NCI-H1105 treated with DMSO at 0.1 percent for 48 hours (cell line): ENCODE measurements around the gene MIS12.

Source experiments
- DNase-seq: peaks from one replicate; lab custom pipeline; 2025; lab: John Stamatoyannopoulos, UW

Gene MIS12

DNA sequence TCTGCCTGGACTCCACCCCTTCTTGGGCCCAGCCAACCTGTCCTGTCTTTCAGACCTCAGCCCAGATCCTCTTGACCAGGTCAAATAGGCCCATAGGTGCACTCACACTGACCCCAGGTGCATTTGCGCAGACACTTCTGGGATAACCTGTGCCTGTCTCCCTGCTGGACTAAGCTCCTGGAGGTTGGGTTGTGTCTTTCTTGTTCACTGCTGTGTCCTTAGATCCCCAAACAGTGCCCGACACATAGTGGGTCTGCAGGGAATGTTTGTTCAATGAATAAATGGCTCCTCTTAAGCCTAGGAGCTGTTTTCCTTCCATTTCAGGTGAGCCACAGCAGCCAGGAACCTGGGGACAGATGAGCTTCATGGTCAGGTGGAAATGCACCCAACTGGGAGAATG lies 49.1 kb downstream of the MIS12 start:
- DNase-seq, result no peak

DNA sequence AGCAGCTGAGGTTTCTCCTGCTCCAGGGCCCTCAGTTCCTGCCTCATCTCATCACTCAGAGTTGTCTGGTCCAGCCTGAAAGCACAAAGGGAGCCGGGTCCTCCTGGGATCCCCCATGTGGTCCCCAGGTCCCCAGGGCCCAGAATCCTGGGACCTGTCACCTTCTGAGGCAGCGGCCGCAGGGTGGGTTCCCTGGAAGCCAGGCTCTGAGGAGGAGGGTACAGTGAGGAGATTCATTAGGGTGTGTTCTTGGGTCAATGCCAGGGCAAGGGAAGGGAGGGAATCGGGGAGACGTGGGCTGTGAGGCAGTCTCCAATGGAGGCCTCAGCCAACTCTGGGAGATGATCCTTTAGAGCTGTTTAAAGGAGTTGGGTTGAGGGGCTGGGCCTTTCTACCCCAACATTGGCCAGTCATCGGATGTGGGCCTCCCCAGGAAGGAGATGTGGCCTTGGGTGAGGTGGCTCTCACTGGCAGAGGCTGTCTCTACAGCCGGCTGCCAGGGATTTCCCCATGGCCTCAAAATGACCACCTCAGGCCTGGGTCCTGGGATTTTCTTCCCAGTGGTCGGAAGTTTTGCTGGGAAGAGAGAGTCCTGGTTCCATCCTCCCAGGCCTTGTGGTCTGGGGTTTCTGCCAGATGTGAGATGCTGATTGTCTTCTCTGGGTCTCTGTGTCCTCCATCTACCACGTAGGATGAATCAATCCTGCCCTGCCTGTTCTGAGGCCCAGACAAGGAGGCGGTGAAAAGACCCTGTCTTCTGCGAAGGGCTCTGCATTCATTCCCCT lies 50.7 kb downstream of the MIS12 start:
- DNase-seq, result no peak

DNA sequence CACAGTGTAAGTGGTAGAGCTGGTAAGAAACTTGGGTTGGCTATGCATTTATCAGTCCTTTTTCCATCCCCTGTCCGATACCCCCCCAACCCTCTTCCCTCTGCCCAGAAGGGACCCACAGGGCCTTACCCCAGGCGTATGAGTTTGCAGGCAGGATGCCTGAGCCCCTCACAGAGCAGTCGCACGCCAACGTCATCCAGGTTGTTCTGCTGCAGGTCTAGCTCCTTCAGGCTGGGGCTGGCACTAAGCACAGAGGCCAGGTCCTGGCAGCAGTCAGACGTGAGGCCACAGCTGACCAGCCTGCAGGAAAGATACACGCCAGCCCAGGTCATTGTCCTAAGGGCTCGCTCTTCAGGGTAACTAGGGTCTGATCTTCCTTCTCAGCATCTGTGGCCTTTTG lies 52.9 kb downstream of the MIS12 start:
- no peak for DNase-seq

DNA sequence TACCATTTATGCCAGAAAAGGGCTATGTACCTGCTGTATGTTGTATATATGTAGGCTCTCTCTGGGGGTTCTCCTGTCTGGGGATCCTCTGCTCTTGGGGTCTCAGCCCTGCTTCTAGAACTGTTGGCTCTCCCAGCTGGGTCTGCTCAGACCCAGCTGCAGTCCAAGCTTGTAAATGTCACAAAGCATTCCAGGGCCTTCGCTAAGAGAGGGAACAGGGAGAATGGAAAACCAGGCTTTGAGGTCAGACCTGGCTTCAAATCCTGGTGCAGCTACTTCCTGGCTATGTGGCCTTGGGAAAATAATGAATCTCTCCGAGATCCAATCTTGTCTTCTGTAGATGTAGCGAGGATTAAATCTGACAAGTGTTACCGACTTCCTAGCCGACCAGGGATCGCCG lies 54.0 kb downstream of the MIS12 start:
- no peak for DNase-seq
